OCI-LY7 (cell line): ENCODE results near the gene NGEF. TPM values are rescaled to one million over a fixed set of nuclear protein-coding genes. Genes with fewer than 3 reads are reported as not detected.

ENCODE experiments used
- BruUV-seq: library from RNA; stranded (reverse); fragments of 400-500 nt; replicated peaks from 2 replicates; lab custom pipeline; 2021; lab: Mats Ljungman, UMichigan
- CTCF ChIA-PET: fragments of 300-600 bp; sonication (Branson Sonifier 250); formaldehyde crosslinking; loops from one replicate; lab custom pipeline; 2022; ENCODE audit warnings: antibody characterized with exemption; ENCODE audit not compliant: unreplicated experiment; lab: Charles Lee
- POLR2A ChIA-PET: fragments of 300-600 bp; sonication (Branson Sonifier 250); formaldehyde crosslinking; loops from one replicate; lab custom pipeline; 2022; ENCODE audit warnings: antibody characterized with exemption; lab: Charles Lee
- DNase-seq: peaks from one replicate; pipeline ENCODE4 v3.0.0-alpha.2; 2015; ENCODE audit warnings: low spot score
- H2AFZ ChIP-seq: fragments of 200-600 bp; sonication (generic), shearing (Covaris generic); 2 replicates; pipeline ENCODE4 v1.6.1; 2014; ENCODE audit warnings: mild to moderate bottlenecking, antibody characterized with exemption, low read length, moderate library complexity
- H3K27ac ChIP-seq: fragments of 200-600 bp; sonication (generic); 2 replicates; pipeline ENCODE4 v1.5.1; 2014; ENCODE audit warnings: mixed run types, low read depth, mild to moderate bottlenecking, moderate library complexity, low read length, inconsistent platforms; ENCODE audit not compliant: poor library complexity, severe bottlenecking
- H3K36me3 ChIP-seq: fragments of 200-600 bp; sonication (generic); 2 replicates; pipeline ENCODE4 v1.6.1; 2014; ENCODE audit warnings: mild to moderate bottlenecking, antibody characterized with exemption, low read length, moderate library complexity, mixed read lengths; ENCODE audit not compliant: insufficient read depth
- H3K4me1 ChIP-seq: fragments of 200-600 bp; sonication (generic); 2 replicates; pipeline ENCODE4 v1.5.1; 2014; ENCODE audit warnings: mild to moderate bottlenecking, low read length; ENCODE audit not compliant: insufficient read depth, poor library complexity, severe bottlenecking
- H3K4me2 ChIP-seq: fragments of 200-600 bp; sonication (generic); 2 replicates; pipeline ENCODE4 v1.6.1; 2014; ENCODE audit warnings: mild to moderate bottlenecking, low read length
- H3K4me3 ChIP-seq: fragments of 200-600 bp; sonication (generic); 2 replicates; pipeline ENCODE4 v1.5.1; 2014; ENCODE audit warnings: mild to moderate bottlenecking, low read depth, low read length; ENCODE audit not compliant: poor library complexity, severe bottlenecking
- H3K79me2 ChIP-seq: fragments of 200-600 bp; sonication (generic); 2 replicates; pipeline ENCODE4 v1.6.1; 2016; ENCODE audit warnings: low read depth, mild to moderate bottlenecking, low read length, moderate library complexity, mixed read lengths; ENCODE audit not compliant: insufficient read depth
- H3K9me2 ChIP-seq: fragments of 200-600 bp; sonication (generic); 2 replicates; pipeline ENCODE4 v1.6.1; 2016; ENCODE audit warnings: mild to moderate bottlenecking, low read length, mixed read lengths; ENCODE audit not compliant: insufficient read depth
- H3K9me3 ChIP-seq: fragments of 200-600 bp; sonication (generic); 2 replicates; pipeline ENCODE4 v1.6.1; 2014; ENCODE audit warnings: mild to moderate bottlenecking, mixed run types, low read length, mixed read lengths
- H4K20me1 ChIP-seq: fragments of 200-600 bp; sonication (generic); 2 replicates; pipeline ENCODE4 v1.6.1; 2014; ENCODE audit warnings: mild to moderate bottlenecking, antibody characterized with exemption, low read length, moderate library complexity, mixed read lengths; ENCODE audit not compliant: insufficient read depth
- CTCF ChIP-seq: fragments of 200-600 bp; sonication (generic); conservative IDR thresholded peaks from 2 replicates; pipeline ENCODE4 v1.5.1; 2014; ENCODE audit warnings: mild to moderate bottlenecking, antibody characterized with exemption, low read length, moderate library complexity, mixed read lengths
- EZH2phosphoT487 ChIP-seq: fragments of 200-600 bp; sonication (generic); IDR thresholded peaks from 2 replicates; pipeline ENCODE4 v1.6.1; 2018; ENCODE audit warnings: low read depth, borderline replicate concordance, mild to moderate bottlenecking, mixed run types, antibody characterized with exemption, low read length, moderate library complexity, mixed read lengths
- intact Hi-C: fragments of 100-400 bp; cut with micrococcal nuclease; formaldehyde crosslinking; loops from one replicate; pipeline ENCODE4 v1.10.0; 2022; ENCODE audit not compliant: unreplicated experiment
- total RNA-seq, 2 experiments: library from RNA; depleted of rRNA in 1 of 2; stranded (reverse); fragments of >200 nt in 1 of 2; shearing (Covaris generic) in 1 of 2; gene quantifications; 2 replicates each; pipeline ENCODE4 v1.2.3, GENCODE V29; 2014 to 2022

The NGEF gene
- total RNA-seq, 2 experiments from 2014 or later = 0.82 TPM; not detected in 1

- no TSS peak for BruUV-seq
- H3K9me2 ChIP-seq = no peaks in the 10 kb centered on the region
- no peaks in the 10 kb centered on the region for H3K36me3 ChIP-seq
- no peaks in the 10 kb centered on the region for H3K79me2 ChIP-seq
- ChIA-PET CTCF (no interaction called here), POLR2A (interaction anchor here (0.6 kb wide), 1 partner anchor 166 kb away, joined by 3 read pairs; no protein-coding TSS in a partner anchor)
- H3K27ac ChIP-seq = no peak overlapping the region
- H4K20me1 ChIP-seq = no peaks in the 10 kb centered on the region
- no peak overlapping the region for H3K4me3 ChIP-seq
- no peak for DNase-seq
- H2AFZ ChIP-seq = no peak overlapping the region
- no peaks in the 10 kb centered on the region for H3K9me3 ChIP-seq
- TF ChIP-seq EZH2phosphoT487 = no peak
- TF ChIP-seq CTCF = no peak
- no peak overlapping the region for H3K4me2 ChIP-seq
- intact Hi-C loops = no loop called here
- no peaks in the 10 kb centered on the region for H3K4me1 ChIP-seq
Observed at GRCh38 chr2:232903989-232904388, 109.1 kb downstream of the NGEF start.

GRCh38 chr2:232901736-232902578 lies 111.1 kb downstream of the NGEF start:
- Histone ChIP-seq H3K9me2 (no peaks in the 10 kb centered on the region), H3K4me3 (no peak overlapping the region), H3K4me2 (no peak overlapping the region), H3K4me1 (no peaks in the 10 kb centered on the region), H4K20me1 (no peaks in the 10 kb centered on the region), H2AFZ (no peak overlapping the region), H3K36me3 (no peaks in the 10 kb centered on the region), H3K9me3 (no peaks in the 10 kb centered on the region), H3K79me2 (no peaks in the 10 kb centered on the region), H3K27ac (no peak overlapping the region)
- TF ChIP-seq EZH2phosphoT487 = no peak
- no peak for TF ChIP-seq CTCF
- BruUV-seq = no TSS peak
- intact Hi-C loops = no loop called here
- POLR2A ChIA-PET = interaction anchor here (0.5 kb wide), 1 partner anchor 227 kb away, joined by 4 read pairs; no protein-coding TSS in a partner anchor
- CTCF ChIA-PET = no interaction called here
- no peak for DNase-seq
